T-cell (primary cell): Measurements from ENCODE around the gene ODF2L. TPM values are rescaled to one million over a fixed set of nuclear protein-coding genes. Genes with fewer than 3 reads are reported as not detected.

ENCODE experiments used
- ATAC-seq, 4 experiments: fragments of 200-7000 bp in 3 of 4; fragments of 150-1000 bp in 1 of 4; cut with Tn5 transposase; replicated peaks in 1 of 4; 1 replicate in 3 of 4; 2 replicates in 1 of 4; pipeline ENCODE4 v1.10.0; 2021; ENCODE audit warnings: moderate library complexity in 3 of 4, mild to moderate bottlenecking in 2 of 4, moderate number of reproducible peaks in 1 of 4
- CTCF ChIA-PET, 2 donors: fragments of 300-600 bp; sonication (Branson Sonifier 250); formaldehyde crosslinking; loops; one replicate each; lab custom pipeline; 2022; ENCODE audit warnings: antibody characterized with exemption in 2 of 2; lab: Charles Lee
- POLR2A ChIA-PET, 2 donors: fragments of 300-600 bp; sonication (Branson Sonifier 250); formaldehyde crosslinking; loops; one replicate each; lab custom pipeline; 2022; ENCODE audit warnings: antibody characterized with exemption in 2 of 2; lab: Charles Lee
- DNase-seq, 35 experiments: peaks; one replicate each; pipeline versions ENCODE4 v3.0.0 to v3.0.0-alpha.2; 2013 to 2023
- H3K27ac ChIP-seq: one replicate; pipeline ENCODE4 v1.5.1; 2013; ENCODE audit warnings: low read length
- H3K27me3 ChIP-seq, 2 experiments: replicated peaks in 1 of 2; 1 replicate in 1 of 2; 2 replicates in 1 of 2; pipeline versions ENCODE4 v1.6.1 to v1.7.0; 2013; ENCODE audit warnings: low read length in 1 of 2, mixed read lengths in 1 of 2; ENCODE audit not compliant: control insufficient read depth in 2 of 2, insufficient read depth in 2 of 2; ENCODE audit errors: extremely low read depth in 1 of 2
- H3K36me3 ChIP-seq, 2 donors: 1 replicate in 1 of 2; 2 replicates in 1 of 2; pipeline versions ENCODE4 v1.6.1 to v1.7.0; 2013; ENCODE audit warnings: low read length in 1 of 2; ENCODE audit not compliant: control insufficient read depth in 2 of 2, insufficient read depth in 1 of 2; ENCODE audit errors: extremely low read depth in 1 of 2
- H3K4me1 ChIP-seq, 2 experiments: 1 replicate in 1 of 2; 2 replicates in 1 of 2; pipeline versions ENCODE4 v1.6.1 to v1.7.0; 2013; ENCODE audit warnings: low read length in 2 of 2, mixed read lengths in 1 of 2; ENCODE audit not compliant: insufficient read depth in 2 of 2, control insufficient read depth in 1 of 2; ENCODE audit errors: extremely low read depth in 1 of 2
- H3K4me3 ChIP-seq, 2 donors: 1 replicate in 1 of 2; 2 replicates in 1 of 2; pipeline versions ENCODE4 v1.5.1 to v1.7.0; 2013; ENCODE audit warnings: mild to moderate bottlenecking in 2 of 2, low read length in 1 of 2, moderate library complexity in 1 of 2; ENCODE audit not compliant: control insufficient read depth in 1 of 2; ENCODE audit errors: extremely low read depth in 1 of 2
- H3K9me3 ChIP-seq: 2 replicates; pipeline ENCODE4 v1.7.0; 2013
- H3K27ac Mint-ChIP-seq, 2 donors: one replicate each; pipeline ENCODE4 v1.8.0; 2020 to 2021; ENCODE audit warnings: mild to moderate bottlenecking in 2 of 2, mixed read lengths in 2 of 2
- H3K27me3 Mint-ChIP-seq, 2 donors: one replicate each; pipeline ENCODE4 v1.8.0; 2021 to 2022; ENCODE audit warnings: mixed read lengths in 2 of 2
- H3K36me3 Mint-ChIP-seq: one replicate; pipeline ENCODE4 v1.8.0; 2021; ENCODE audit warnings: mixed read lengths
- H3K4me1 Mint-ChIP-seq, 3 donors: one replicate each; pipeline ENCODE4 v1.8.0; 2020 to 2022; ENCODE audit warnings: mixed read lengths in 3 of 3, mild to moderate bottlenecking in 1 of 3
- H3K4me3 Mint-ChIP-seq, 3 donors: one replicate each; pipeline ENCODE4 v1.8.0; 2020 to 2022; ENCODE audit warnings: mild to moderate bottlenecking in 3 of 3, mixed read lengths in 3 of 3, moderate library complexity in 3 of 3
- H3K9me3 Mint-ChIP-seq, 3 donors: one replicate each; pipeline ENCODE4 v1.8.0; 2020 to 2022; ENCODE audit warnings: mixed read lengths in 3 of 3
- WGBS: methylation state at CpG from one replicate; pipeline ENCODE4 v1.1.5; 2013; ENCODE audit warnings: missing lambda C conversion rate; ENCODE audit not compliant: insufficient coverage; 5-methylcytosine and 5-hydroxymethylcytosine counted together
- total RNA-seq, 35 experiments: library from RNA in 6 of 35; stranded (reverse) in 6 of 35; fragments of 120-200 nt in 1 of 35; gene quantifications; one replicate each; pipeline versions ENCODE4 v1.2.1 to v1.2.4 and lab custom pipeline; 2013 to 2026

The ODF2L gene
- total RNA-seq, 5 donors from 2014 or later (not counting 1 experiment from before 2014, with no cell fraction given) = 52.5 to 83.9 (median 67.9) TPM

DNA sequence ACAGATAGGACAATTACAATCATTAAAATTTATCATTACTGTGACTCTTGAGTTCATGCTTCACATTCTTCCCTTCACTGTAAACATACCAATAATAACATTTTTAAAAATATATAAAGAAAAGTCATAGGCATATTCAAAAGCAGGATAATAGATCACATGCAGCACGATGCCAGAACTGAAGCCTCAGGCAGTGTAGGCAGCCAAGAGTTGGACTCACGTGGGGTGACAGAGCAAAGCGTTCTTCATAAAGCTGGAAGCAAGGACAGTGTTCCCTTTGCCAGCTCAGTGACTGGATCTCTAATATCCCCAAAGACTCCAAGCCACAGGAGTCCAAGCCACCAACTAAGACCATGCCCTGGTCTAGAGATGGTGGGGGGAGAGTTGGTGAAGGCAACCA is 77.7 kb downstream of the ODF2L start:
- H3K27ac Mint-ChIP-seq = no peak overlapping the region
- no peaks in the 10 kb centered on the region for H3K9me3 Mint-ChIP-seq
- POLR2A ChIA-PET = no interaction called here
- Histone ChIP-seq H3K4me3 (no peak overlapping the region), H3K27ac (no peak overlapping the region), H3K4me1 (no peaks in the 10 kb centered on the region), H3K36me3 (no peaks in the 10 kb centered on the region), H3K9me3 (no peaks in the 10 kb centered on the region), H3K27me3 (no peaks in the 10 kb centered on the region)
- ATAC-seq = no peak
- DNase-seq = no peak
- 80% methylated on average over 1 of the region's 3 CpGs for WGBS
- CTCF ChIA-PET = no interaction called here
- H3K4me3 Mint-ChIP-seq = no peak overlapping the region
- H3K4me1 Mint-ChIP-seq = no peaks in the 10 kb centered on the region
- H3K27me3 Mint-ChIP-seq = no peaks in the 10 kb centered on the region
- H3K36me3 Mint-ChIP-seq = no peaks in the 10 kb centered on the region

DNA sequence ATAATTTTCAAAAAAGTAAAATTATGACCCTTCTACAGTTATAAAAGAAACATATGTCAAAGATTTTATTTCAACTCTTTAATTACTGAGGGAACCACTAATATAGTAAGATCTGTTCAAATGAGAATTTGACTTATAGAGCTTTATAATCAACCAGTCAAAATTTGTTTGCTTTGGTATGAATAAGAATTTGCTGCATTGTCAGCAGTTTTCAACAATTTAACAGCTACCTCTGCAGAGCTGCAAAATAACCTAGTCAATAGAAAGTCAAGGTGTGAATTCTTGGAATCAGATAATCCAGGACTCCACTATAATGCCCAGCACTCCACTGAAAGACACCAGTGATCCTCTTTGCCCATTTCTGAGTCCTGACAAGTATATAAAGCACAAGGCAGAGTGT is 78.2 kb downstream of the ODF2L start:
- H3K27me3 Mint-ChIP-seq = no peaks in the 10 kb centered on the region
- no peak overlapping the region for H3K27ac Mint-ChIP-seq
- POLR2A ChIA-PET = no interaction called here
- H3K27ac ChIP-seq = no peak overlapping the region
- ATAC-seq = no peak
- no peaks in the 10 kb centered on the region for H3K9me3 ChIP-seq
- no peak for DNase-seq
- no peaks in the 10 kb centered on the region for H3K4me1 ChIP-seq
- no peaks in the 10 kb centered on the region for H3K9me3 Mint-ChIP-seq
- no peaks in the 10 kb centered on the region for H3K36me3 Mint-ChIP-seq
- H3K4me1 Mint-ChIP-seq = no peaks in the 10 kb centered on the region
- CTCF ChIA-PET = no interaction called here
- no peak overlapping the region for H3K4me3 Mint-ChIP-seq
- H3K36me3 ChIP-seq = no peaks in the 10 kb centered on the region
- no peak overlapping the region for H3K4me3 ChIP-seq
- no peaks in the 10 kb centered on the region for H3K27me3 ChIP-seq

DNA sequence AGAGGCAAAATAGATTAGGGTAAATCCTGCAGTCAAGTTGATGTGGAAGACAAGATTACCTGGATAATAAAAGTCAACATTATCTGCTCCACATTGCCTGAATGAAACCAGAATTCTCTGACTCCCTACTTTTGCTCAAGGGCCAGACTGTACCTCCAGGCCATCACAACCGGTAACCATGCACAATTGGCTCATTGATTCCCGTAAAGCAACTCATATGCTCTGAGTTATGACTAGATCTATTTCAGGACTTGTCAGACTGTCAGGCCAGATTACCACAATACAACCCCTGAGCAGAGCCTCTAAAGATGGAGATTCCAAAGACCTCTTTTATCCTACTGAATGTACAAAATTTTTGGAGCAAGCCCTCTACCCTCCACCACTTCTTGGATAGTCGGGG is 90.4 kb downstream of the ODF2L start:
- H3K27me3 Mint-ChIP-seq = no peaks in the 10 kb centered on the region
- WGBS = 100% methylated on average over 2 of the region's 3 CpGs
- ChIA-PET POLR2A (no interaction called here), CTCF (no interaction called here)
- Histone ChIP-seq H3K36me3 (no peaks in the 10 kb centered on the region), H3K27ac (no peak overlapping the region), H3K9me3 (no peaks in the 10 kb centered on the region), H3K4me3 (no peak overlapping the region), H3K27me3 (no peaks in the 10 kb centered on the region), H3K4me1 (no peaks in the 10 kb centered on the region)
- DNase-seq (no peak), ATAC-seq (no peak)
- no peaks in the 10 kb centered on the region for H3K36me3 Mint-ChIP-seq
- no peaks in the 10 kb centered on the region for H3K4me1 Mint-ChIP-seq
- peaks cover 3 to 6% (median 4%) of the 10 kb centered on the region in 3 donors for H3K9me3 Mint-ChIP-seq
- H3K27ac Mint-ChIP-seq = no peak overlapping the region
- H3K4me3 Mint-ChIP-seq = no peak overlapping the region

DNA sequence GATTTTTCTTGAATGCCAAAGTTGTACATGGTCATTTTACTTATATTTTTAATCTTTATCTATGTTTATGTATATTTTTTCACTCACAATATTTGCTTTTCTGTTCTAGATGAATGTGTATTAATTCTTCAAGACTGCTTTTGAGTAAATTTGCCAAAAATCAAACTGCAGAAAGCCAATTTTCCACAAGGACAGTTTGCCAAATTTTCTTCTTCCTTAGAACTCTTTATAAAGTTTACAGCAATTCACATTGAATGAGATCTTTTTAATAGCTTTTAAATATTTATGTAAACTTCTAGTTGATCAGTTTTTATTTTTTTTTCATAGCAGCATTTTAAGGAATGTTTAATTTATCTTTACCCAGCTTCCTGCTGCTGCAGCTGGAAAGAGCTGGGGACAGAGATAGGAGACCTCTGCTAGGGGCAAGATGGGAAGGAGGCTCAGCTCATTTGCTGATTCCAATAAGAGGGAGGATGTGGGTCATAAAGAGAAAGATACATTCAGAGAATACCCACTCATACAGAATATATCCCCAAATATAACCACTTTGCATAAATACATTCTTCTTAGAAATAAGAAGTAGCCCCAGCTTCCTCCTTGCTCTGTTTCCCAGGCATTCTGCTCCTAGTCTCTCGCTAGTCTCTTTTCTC is 93.0 kb downstream of the ODF2L start:
- no peak overlapping the region for H3K4me3 ChIP-seq
- H3K36me3 Mint-ChIP-seq = no peaks in the 10 kb centered on the region
- POLR2A ChIA-PET = no interaction called here

More for the DNA sequence above, 93.0 kb downstream of the ODF2L start:
- Histone ChIP-seq H3K36me3 (no peaks in the 10 kb centered on the region), H3K27me3 (no peaks in the 10 kb centered on the region), H3K9me3 (no peaks in the 10 kb centered on the region), H3K4me1 (no peaks in the 10 kb centered on the region), H3K27ac (no peak overlapping the region)
- DNase-seq (no peak), ATAC-seq (no peak)
- Mint-ChIP-seq H3K9me3 (peaks cover 10 to 19% (median 16%) of the 10 kb centered on the region in 3 donors), H3K4me3 (no peak overlapping the region), H3K27me3 (no peaks in the 10 kb centered on the region), H3K27ac (no peak overlapping the region), H3K4me1 (no peaks in the 10 kb centered on the region)
- WGBS = no CpG with 5 or more reads among the region's 1 CpG
- CTCF ChIA-PET = no interaction called here

Other genes with a start within 250 kb of the ODF2L start
- gene COL24A1, start 239.6 kb downstream of the ODF2L start, total RNA-seq = under 1 TPM; 0.06 to 0.40 (median 0.25) TPM
- not detected for gene CLCA2, start 27.8 kb upstream of the ODF2L start, total RNA-seq
- under 1 TPM in 3 of 5 donors, not detected in 2; 0.12 to 0.25 (median 0.23) TPM for gene CLCA1, start 72.6 kb upstream of the ODF2L start, total RNA-seq
- gene CLCA4, start 150.8 kb upstream of the ODF2L start, total RNA-seq = not detected